ENCODE results near the gene PATJ.

Gene PATJ

GRCh38 chr1:62208087-62208486, 465.8 kb downstream of the PATJ start:
- Histone ChIP-seq H4K20me1 (ENCODE audit: insufficient read depth, low read length) (no peaks in the 10 kb centered on the region), H3K27ac (ENCODE audit: low read length) (no peak overlapping the region), H3K27me3 (ENCODE audit: insufficient read depth, low read length, poor library complexity) (no peaks in the 10 kb centered on the region), H3K9ac (ENCODE audit: low read depth, low read length) (no peak overlapping the region), H3K79me2 (ENCODE audit: insufficient read depth, low read length) (no peaks in the 10 kb centered on the region), H3K4me1 (ENCODE audit: insufficient read depth, low read length) (no peaks in the 10 kb centered on the region), H2AFZ (ENCODE audit: low read depth, low read length) (no peak overlapping the region), H3K9me3 (ENCODE audit: insufficient read depth, low read length, severe bottlenecking) (no peaks in the 10 kb centered on the region), H3K36me3 (ENCODE audit: insufficient read depth, low read length) (no peaks in the 10 kb centered on the region), H3K4me3 (ENCODE audit: low read depth in 1 of 2, low read length in 2 of 2) (no peak overlapping the region), H3K4me2 (ENCODE audit: insufficient read depth, low read length) (no peak overlapping the region)
- DNase-seq (no peak), ATAC-seq (ENCODE audit: insufficient read depth, low read depth) (no peak)
- TF ChIP-seq EZH2 (IDR thresholded peaks at IDR 0.05; ENCODE audit: borderline replicate concordance, low read depth, low read length, severe bottlenecking) (no peak), CTCF (IDR thresholded peaks at IDR 0.05; ENCODE audit: borderline replicate concordance, extremely low read depth, low read length, poor library complexity, severe bottlenecking) (no peak)

GRCh38 chr1:62208970-62209369, 466.7 kb downstream of the PATJ start:
- Histone ChIP-seq H2AFZ (ENCODE audit: low read depth, low read length) (no peak overlapping the region), H3K27ac (ENCODE audit: low read length) (no peak overlapping the region), H4K20me1 (ENCODE audit: insufficient read depth, low read length) (no peaks in the 10 kb centered on the region), H3K79me2 (ENCODE audit: insufficient read depth, low read length) (no peaks in the 10 kb centered on the region), H3K4me2 (ENCODE audit: insufficient read depth, low read length) (no peak overlapping the region), H3K4me3 (ENCODE audit: low read depth in 1 of 2, low read length in 2 of 2) (no peak overlapping the region), H3K4me1 (ENCODE audit: insufficient read depth, low read length) (no peaks in the 10 kb centered on the region), H3K27me3 (ENCODE audit: insufficient read depth, low read length, poor library complexity) (no peaks in the 10 kb centered on the region), H3K9me3 (ENCODE audit: insufficient read depth, low read length, severe bottlenecking) (no peaks in the 10 kb centered on the region), H3K36me3 (ENCODE audit: insufficient read depth, low read length) (no peaks in the 10 kb centered on the region), H3K9ac (ENCODE audit: low read depth, low read length) (no peak overlapping the region)
- ATAC-seq (ENCODE audit: insufficient read depth, low read depth) (no peak), DNase-seq (no peak)
- no peak for TF ChIP-seq EZH2 (IDR thresholded peaks at IDR 0.05; ENCODE audit: borderline replicate concordance, low read depth, low read length, severe bottlenecking)
- TF ChIP-seq CTCF (IDR thresholded peaks at IDR 0.05; ENCODE audit: borderline replicate concordance, extremely low read depth, low read length, poor library complexity, severe bottlenecking) = no peak

- no peaks in the 10 kb centered on the region for H3K36me3 ChIP-seq (ENCODE audit: insufficient read depth, low read length)
- H3K9ac ChIP-seq (ENCODE audit: low read depth, low read length) = no peak overlapping the region
- no peak overlapping the region for H2AFZ ChIP-seq (ENCODE audit: low read depth, low read length)
- no peaks in the 10 kb centered on the region for H3K4me1 ChIP-seq (ENCODE audit: insufficient read depth, low read length)
- DNase-seq (no peak), ATAC-seq (ENCODE audit: insufficient read depth, low read depth) (no peak)
- no peak overlapping the region for H3K4me3 ChIP-seq (ENCODE audit: low read depth in 1 of 2, low read length in 2 of 2)
- no peak for TF ChIP-seq EZH2 (IDR thresholded peaks at IDR 0.05; ENCODE audit: borderline replicate concordance, low read depth, low read length, severe bottlenecking)
- no peak for TF ChIP-seq CTCF (IDR thresholded peaks at IDR 0.05; ENCODE audit: borderline replicate concordance, extremely low read depth, low read length, poor library complexity, severe bottlenecking)
- H3K9me3 ChIP-seq (ENCODE audit: insufficient read depth, low read length, severe bottlenecking) = no peaks in the 10 kb centered on the region
- no peak overlapping the region for H3K4me2 ChIP-seq (ENCODE audit: insufficient read depth, low read length)
- no peaks in the 10 kb centered on the region for H3K79me2 ChIP-seq (ENCODE audit: insufficient read depth, low read length)
- no peak overlapping the region for H3K27ac ChIP-seq (ENCODE audit: low read length)
- no peaks in the 10 kb centered on the region for H4K20me1 ChIP-seq (ENCODE audit: insufficient read depth, low read length)
- H3K27me3 ChIP-seq (ENCODE audit: insufficient read depth, low read length, poor library complexity) = no peaks in the 10 kb centered on the region
Measured at GRCh38 chr1:62209931-62210595, 467.8 kb downstream of the PATJ start.

Measured in DND-41 (cell line).